ENCODE measurements around the gene EIF6. TPM values are rescaled to one million over a fixed set of nuclear protein-coding genes. Genes with fewer than 3 reads are reported as not detected.

EIF6 gene
- total and polyA plus RNA-seq, 2 donors (not counting 1 experiment from before 2014, with no cell fraction given): 74.1 to 81.2 TPM

DNA sequence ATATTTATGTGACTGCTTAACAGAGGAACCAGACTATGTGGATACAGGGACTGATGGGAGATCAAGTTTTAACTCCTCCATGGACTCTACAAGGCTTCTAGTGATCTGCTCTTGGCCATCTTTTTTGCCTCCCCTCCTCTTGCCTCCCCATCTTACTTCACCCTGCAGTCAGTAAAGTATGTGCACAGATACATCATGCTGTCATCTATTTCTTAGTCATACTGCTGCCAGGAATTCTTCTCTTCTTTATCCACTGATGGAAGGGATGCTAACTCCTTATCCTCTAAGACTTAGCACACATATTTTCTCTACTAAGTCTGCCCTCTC lies 35.3 kb upstream of the EIF6 start:
- Mint-ChIP-seq H3K27me3 (no peaks in the 10 kb centered on the region), H3K27ac (no peak overlapping the region), H3K9me3 (ENCODE audit: insufficient read depth) (no peaks in the 10 kb centered on the region), H3K4me1 (no peaks in the 10 kb centered on the region), H3K4me3 (no peak overlapping the region)
- H3K36me3 ChIP-seq (replicated peaks in 1 of 2; ENCODE audit: control extremely low read depth in 1 of 2, control insufficient read depth in 1 of 2, extremely low read depth in 1 of 2, insufficient read depth in 2 of 2, low read length in 1 of 2): peaks cover 0 to 7% of the 10 kb centered on the region in 2 experiments
- no peaks in the 10 kb centered on the region for H4K20me1 ChIP-seq (ENCODE audit: control insufficient read depth, insufficient read depth, low read length, poor library complexity, severe bottlenecking)
- ChIA-PET POLR2A (no interaction called here), CTCF (interaction anchor here (1.2 to 1.8 kb wide), 2 partner anchors 17 to 24 kb away, joined by 3 to 7 read pairs; no protein-coding TSS in a partner anchor)
- H3K9me3 ChIP-seq (ENCODE audit: control extremely low read depth in 1 of 3, control insufficient read depth in 2 of 3, insufficient read depth in 1 of 3, low read length in 2 of 3): no peaks in the 10 kb centered on the region
- TF ChIP-seq CTCF (IDR thresholded peaks at IDR 0.05) (no peak), EZH2 (IDR thresholded peaks at IDR 0.05; ENCODE audit: borderline replicate concordance, insufficient read depth, low read depth, low read length, poor library complexity, severe bottlenecking) (no peak)
- H3K27me3 ChIP-seq (replicated peaks in 1 of 4; ENCODE audit: control extremely low read depth in 1 of 4, control insufficient read depth in 3 of 4, insufficient read depth in 4 of 4, low read length in 3 of 4): no peaks in the 10 kb centered on the region
- H3K4me2 ChIP-seq (replicated peaks; ENCODE audit: low read depth, low read length, poor library complexity, severe bottlenecking): no peak overlapping the region
- H3K27ac ChIP-seq (ENCODE audit: low read length in 2 of 2): no peak overlapping the region
- H3K4me1 ChIP-seq (ENCODE audit: control insufficient read depth in 2 of 2, insufficient read depth in 2 of 2, low read length in 2 of 2): no peaks in the 10 kb centered on the region
- no peak overlapping the region for H3K9ac ChIP-seq (ENCODE audit: low read length)
- intact Hi-C loops (cut with micrococcal nuclease): no loop called here
- ATAC-seq (ENCODE audit: low read depth) (no peak), DNase-seq (no peak)
- no peak overlapping the region for H3K4me3 ChIP-seq (ENCODE audit: control extremely low read depth in 1 of 5, extremely low read depth in 1 of 5, insufficient read depth in 1 of 5, low read depth in 2 of 5, low read length in 4 of 5)
- no peaks in the 10 kb centered on the region for H3K79me2 ChIP-seq (ENCODE audit: control insufficient read depth, insufficient read depth, low read length)
- H2AFZ ChIP-seq (ENCODE audit: insufficient read depth, low read depth, low read length, poor library complexity, severe bottlenecking): no peak overlapping the region

DNA sequence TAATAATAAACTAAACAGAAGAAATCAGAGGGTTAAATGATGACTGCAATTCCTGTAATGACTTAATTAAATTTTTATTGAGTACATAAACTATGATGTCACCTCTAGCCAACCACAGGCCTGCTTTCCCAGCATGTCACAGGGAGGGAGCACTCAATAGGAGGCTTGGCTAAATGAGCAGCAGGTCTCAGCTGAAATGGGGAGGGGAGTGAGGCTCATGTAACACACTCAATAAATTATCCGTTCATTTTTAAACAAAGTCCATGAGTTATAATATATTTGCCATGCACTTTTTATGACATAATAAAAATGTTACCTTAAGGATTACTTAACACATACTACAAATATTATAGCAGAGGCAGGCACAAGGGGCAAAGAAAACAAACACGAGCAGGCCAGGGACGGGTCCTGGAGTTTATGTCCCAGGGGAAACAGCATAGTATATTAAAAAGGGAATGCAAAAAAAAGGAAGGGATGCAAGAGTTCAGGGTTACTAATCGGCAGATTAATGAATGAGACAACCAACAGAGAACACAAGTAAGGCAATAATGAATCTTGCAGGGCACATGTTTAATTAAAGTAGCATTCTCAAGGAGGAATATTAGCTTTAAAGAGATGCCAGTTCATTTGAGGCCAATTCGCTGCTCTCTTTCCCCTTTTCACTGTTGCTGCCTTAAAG lies 34.8 kb upstream of the EIF6 start:
- Histone ChIP-seq H3K4me1 (ENCODE audit: control insufficient read depth in 2 of 2, insufficient read depth in 2 of 2, low read length in 2 of 2) (no peaks in the 10 kb centered on the region), H3K79me2 (ENCODE audit: control insufficient read depth, insufficient read depth, low read length) (no peaks in the 10 kb centered on the region), H4K20me1 (ENCODE audit: control insufficient read depth, insufficient read depth, low read length, poor library complexity, severe bottlenecking) (no peaks in the 10 kb centered on the region), H3K27me3 (replicated peaks in 1 of 4; ENCODE audit: control extremely low read depth in 1 of 4, control insufficient read depth in 3 of 4, insufficient read depth in 4 of 4, low read length in 3 of 4) (no peaks in the 10 kb centered on the region), H2AFZ (ENCODE audit: insufficient read depth, low read depth, low read length, poor library complexity, severe bottlenecking) (no peak overlapping the region), H3K27ac (ENCODE audit: low read length in 2 of 2) (no peak overlapping the region), H3K9ac (ENCODE audit: low read length) (no peak overlapping the region), H3K9me3 (ENCODE audit: control extremely low read depth in 1 of 3, control insufficient read depth in 2 of 3, insufficient read depth in 1 of 3, low read length in 2 of 3) (no peaks in the 10 kb centered on the region), H3K36me3 (replicated peaks in 1 of 2; ENCODE audit: control extremely low read depth in 1 of 2, control insufficient read depth in 1 of 2, extremely low read depth in 1 of 2, insufficient read depth in 2 of 2, low read length in 1 of 2) (peaks cover 0 to 7% of the 10 kb centered on the region in 2 experiments), H3K4me3 (ENCODE audit: control extremely low read depth in 1 of 5, extremely low read depth in 1 of 5, insufficient read depth in 1 of 5, low read depth in 2 of 5, low read length in 4 of 5) (no peak overlapping the region), H3K4me2 (replicated peaks; ENCODE audit: low read depth, low read length, poor library complexity, severe bottlenecking) (no peak overlapping the region)
- H3K4me3 Mint-ChIP-seq: no peak overlapping the region
- WGBS (ENCODE audit: insufficient coverage): 95% methylated on average over 3 of the region's 5 CpGs
- H3K27me3 Mint-ChIP-seq: no peaks in the 10 kb centered on the region
- POLR2A ChIA-PET: no interaction called here
- H3K4me1 Mint-ChIP-seq: no peaks in the 10 kb centered on the region
- CTCF ChIA-PET: interaction anchor here (1.2 to 1.8 kb wide), 2 partner anchors 17 to 24 kb away, joined by 3 to 7 read pairs; no protein-coding TSS in a partner anchor
- ATAC-seq (ENCODE audit: low read depth) (no peak), DNase-seq (no peak)
- no peaks in the 10 kb centered on the region for H3K9me3 Mint-ChIP-seq (ENCODE audit: insufficient read depth)
- TF ChIP-seq EZH2 (IDR thresholded peaks at IDR 0.05; ENCODE audit: borderline replicate concordance, insufficient read depth, low read depth, low read length, poor library complexity, severe bottlenecking): no peak
- intact Hi-C loops (cut with micrococcal nuclease): no loop called here
- no peak overlapping the region for H3K27ac Mint-ChIP-seq

Measured in B cell (primary cell).